KMS-11 (cell line): Measurements from ENCODE around the gene EPHB1.
"Not testable (repeated sequence)": the region's sequence is repeated elsewhere in the genome, so short reads cannot be mapped to it uniquely, and the experiment has no call there.

ENCODE experiments used
- H2AFZ ChIP-seq: fragments of 200-600 bp; sonication (generic); 2 replicates; pipeline ENCODE4 v1.6.1; 2016; ENCODE audit warnings: antibody characterized with exemption, mixed run types, low read depth
- H3K27ac ChIP-seq: fragments of 200-600 bp; sonication (generic); 2 replicates; pipeline ENCODE4 v1.6.1; 2016; ENCODE audit warnings: mild to moderate bottlenecking, mixed run types
- H3K27me3 ChIP-seq: fragments of 200-600 bp; sonication (generic); 2 replicates; pipeline ENCODE4 v1.6.1; 2017; ENCODE audit warnings: mild to moderate bottlenecking, low read depth, mixed run types, moderate library complexity; ENCODE audit not compliant: insufficient read depth
- H3K36me3 ChIP-seq: fragments of 200-600 bp; sonication (generic); 2 replicates; pipeline ENCODE4 v1.6.1; 2017; ENCODE audit warnings: mild to moderate bottlenecking, mixed run types; ENCODE audit not compliant: insufficient read depth
- H3K4me1 ChIP-seq: fragments of 200-600 bp; sonication (generic); 2 replicates; pipeline ENCODE4 v1.6.1; 2016; ENCODE audit warnings: mild to moderate bottlenecking, low read depth, mixed run types; ENCODE audit not compliant: poor library complexity, severe bottlenecking
- H3K4me2 ChIP-seq: fragments of 200-600 bp; sonication (generic); 2 replicates; pipeline ENCODE4 v1.7.0; 2016; ENCODE audit warnings: mild to moderate bottlenecking, mixed run types
- H3K4me3 ChIP-seq: fragments of 200-600 bp; sonication (generic); IDR thresholded peaks from 2 replicates; pipeline ENCODE4 v1.6.1; 2017; ENCODE audit warnings: low read depth, low read length, mixed read lengths; ENCODE audit not compliant: insufficient read depth
- H3K79me2 ChIP-seq: fragments of 200-600 bp; sonication (generic); 2 replicates; pipeline ENCODE4 v1.6.1; 2016; ENCODE audit warnings: low read depth, mixed run types; ENCODE audit not compliant: insufficient read depth
- H3K9ac ChIP-seq: fragments of 200-600 bp; sonication (generic); 2 replicates; pipeline ENCODE4 v1.6.1; 2016; ENCODE audit warnings: mild to moderate bottlenecking, mixed run types
- H4K20me1 ChIP-seq: fragments of 200-600 bp; sonication (generic); 2 replicates; pipeline ENCODE4 v1.6.1; 2016; ENCODE audit warnings: mild to moderate bottlenecking, mixed run types; ENCODE audit not compliant: insufficient read depth
- CTCF ChIP-seq: fragments of 200-600 bp; sonication (generic); conservative IDR thresholded peaks from 2 replicates; pipeline ENCODE4 v1.6.1; 2017; ENCODE audit warnings: low read depth, mild to moderate bottlenecking, antibody characterized with exemption, low read length, moderate library complexity, mixed read lengths

The EPHB1 gene

DNA sequence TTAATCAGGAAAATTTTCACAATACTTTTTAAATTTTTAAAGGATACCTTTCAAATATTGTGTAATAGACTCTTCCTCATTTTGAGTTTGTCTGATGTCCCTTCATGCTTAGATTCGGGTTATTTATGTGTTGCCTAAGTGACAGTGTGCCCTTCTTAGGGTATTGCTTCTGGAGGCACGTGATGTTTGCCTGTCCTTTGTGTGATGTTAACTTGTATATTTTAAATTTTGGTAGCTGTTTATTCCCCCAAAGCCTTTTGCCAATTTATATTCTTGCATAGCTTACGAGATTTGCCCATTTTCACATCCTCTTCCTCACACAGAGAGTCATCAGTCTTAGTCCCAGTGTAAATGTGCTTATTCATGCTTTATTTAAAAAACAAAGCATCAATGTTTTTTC is 433.1 kb downstream of the EPHB1 start:
- H3K4me3 ChIP-seq: no peak overlapping the region
- H3K4me2 ChIP-seq: no peak overlapping the region
- H3K4me1 ChIP-seq: no peaks in the 10 kb centered on the region
- H3K9ac ChIP-seq: no peak overlapping the region
- no peaks in the 10 kb centered on the region for H3K27me3 ChIP-seq
- H3K79me2 ChIP-seq: no peaks in the 10 kb centered on the region
- no peaks in the 10 kb centered on the region for H3K36me3 ChIP-seq
- no peaks in the 10 kb centered on the region for H4K20me1 ChIP-seq
- no peak overlapping the region for H3K27ac ChIP-seq
- TF ChIP-seq CTCF: no peak
- no peak overlapping the region for H2AFZ ChIP-seq

GRCh38 chr3:135229018-135229495 is 434.0 kb downstream of the EPHB1 start:
- H4K20me1 ChIP-seq: no peaks in the 10 kb centered on the region
- H3K4me3 ChIP-seq: no peak overlapping the region
- no peak overlapping the region for H3K4me2 ChIP-seq
- H3K4me1 ChIP-seq: no peaks in the 10 kb centered on the region
- no peaks in the 10 kb centered on the region for H3K79me2 ChIP-seq
- H3K36me3 ChIP-seq: no peaks in the 10 kb centered on the region
- no peak overlapping the region for H3K9ac ChIP-seq
- no peaks in the 10 kb centered on the region for H3K27me3 ChIP-seq
- TF ChIP-seq CTCF: no peak
- H2AFZ ChIP-seq: no peak overlapping the region
- no peak overlapping the region for H3K27ac ChIP-seq

- no peak for TF ChIP-seq CTCF
- Histone ChIP-seq H3K36me3 (no peaks in the 10 kb centered on the region), H4K20me1 (no peaks in the 10 kb centered on the region), H3K27ac (no peak overlapping the region), H3K9ac (no peak overlapping the region), H3K79me2 (no peaks in the 10 kb centered on the region), H3K27me3 (no peaks in the 10 kb centered on the region), H2AFZ (no peak overlapping the region), H3K4me2 (no peak overlapping the region), H3K4me1 (no peaks in the 10 kb centered on the region), H3K4me3 (no peak overlapping the region)
Measured at GRCh38 chr3:135231737-135232136, 436.7 kb downstream of the EPHB1 start.

DNA sequence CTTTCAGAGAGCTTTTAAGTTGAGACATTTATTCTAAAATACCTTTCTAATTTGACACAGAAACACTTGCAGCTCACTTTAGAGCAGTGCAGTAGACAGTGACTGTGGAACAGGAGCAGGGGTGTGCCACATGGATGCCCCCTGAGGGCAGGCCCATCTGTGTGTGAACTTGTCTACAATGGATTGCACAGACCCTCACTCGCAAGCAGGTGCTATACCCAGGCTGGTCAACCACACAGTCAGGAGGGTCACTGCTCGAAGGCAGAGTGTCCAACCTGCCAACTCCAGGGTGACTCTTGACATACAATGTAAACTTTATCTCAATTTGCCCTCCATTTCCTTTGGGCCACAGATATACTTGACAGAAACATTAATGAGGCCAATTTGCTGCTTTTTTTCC is 437.2 kb downstream of the EPHB1 start:
- Histone ChIP-seq H3K79me2 (no peaks in the 10 kb centered on the region), H3K4me1 (no peaks in the 10 kb centered on the region), H3K27me3 (no peaks in the 10 kb centered on the region), H3K9ac (no peak overlapping the region), H3K27ac (no peak overlapping the region), H2AFZ (no peak overlapping the region), H3K4me2 (no peak overlapping the region), H4K20me1 (no peaks in the 10 kb centered on the region), H3K4me3 (no peak overlapping the region), H3K36me3 (no peaks in the 10 kb centered on the region)
- no peak for TF ChIP-seq CTCF

- not testable (repeated sequence) for H3K79me2 ChIP-seq, H2AFZ ChIP-seq, H3K9ac ChIP-seq, H4K20me1 ChIP-seq, H3K36me3 ChIP-seq, H3K27me3 ChIP-seq, H3K4me1 ChIP-seq, H3K4me2 ChIP-seq, H3K27ac ChIP-seq, H3K4me3 ChIP-seq
Measured at GRCh38 chr3:135233476-135233875, 438.4 kb downstream of the EPHB1 start.
